ENCODE data around the gene IGF2BP2. TPM values are rescaled to one million over a fixed set of nuclear protein-coding genes. Genes with fewer than 3 reads are reported as not detected.
"Not testable (repeated sequence)": the region's sequence is repeated elsewhere in the genome, so short reads cannot be mapped to it uniquely, and the experiment has no call there.

Gene IGF2BP2
- total RNA-seq, 1 experiment from 2014 or later: 42.2 TPM

DNA sequence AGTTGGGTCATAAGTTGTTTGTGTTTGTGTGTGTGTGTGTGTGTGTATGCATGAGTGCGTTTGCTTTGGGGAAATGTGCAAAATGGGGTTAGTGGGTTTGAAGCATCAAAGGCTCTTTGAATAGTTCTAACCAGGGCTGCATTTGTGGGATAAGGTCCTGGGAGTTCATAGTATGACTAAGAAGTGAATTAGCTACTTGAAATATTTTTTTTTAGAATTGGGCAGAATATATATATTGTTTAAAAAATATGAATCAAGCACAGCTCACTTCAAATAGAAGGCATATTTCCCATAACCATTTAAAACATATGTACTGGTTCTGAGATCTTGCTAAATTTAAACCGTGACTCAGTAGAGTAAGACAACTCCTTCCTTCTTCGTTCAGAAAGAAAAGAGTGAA, 43.1 kb downstream of the IGF2BP2 start:
- DNase-seq (ENCODE audit: low spot score): no peak
- in situ Hi-C loops (cut with HindIII; ENCODE audit: low sequenced_read_pairs): no loop called here

DNA sequence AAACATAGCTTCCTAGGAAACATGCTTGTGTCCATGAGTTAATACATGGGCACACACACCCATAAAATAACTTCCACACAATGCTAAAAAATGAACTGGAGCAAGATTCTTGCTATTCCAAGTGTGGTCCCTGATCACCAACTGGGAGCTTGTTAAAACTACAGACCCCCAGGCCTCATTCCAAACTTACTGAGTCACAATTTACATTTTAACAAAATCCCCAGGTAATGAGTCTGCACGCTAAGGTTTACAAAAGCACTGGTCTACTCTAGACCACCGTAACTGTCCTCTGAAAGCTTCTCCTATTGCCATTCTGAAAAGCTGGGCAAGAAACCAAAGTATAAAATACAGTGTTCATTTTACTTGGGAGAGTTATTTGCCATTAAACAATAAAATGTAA, 45.4 kb downstream of the IGF2BP2 start:
- in situ Hi-C loops (cut with HindIII; ENCODE audit: low sequenced_read_pairs): no loop called here
- no peak for DNase-seq (ENCODE audit: low spot score)

DNA sequence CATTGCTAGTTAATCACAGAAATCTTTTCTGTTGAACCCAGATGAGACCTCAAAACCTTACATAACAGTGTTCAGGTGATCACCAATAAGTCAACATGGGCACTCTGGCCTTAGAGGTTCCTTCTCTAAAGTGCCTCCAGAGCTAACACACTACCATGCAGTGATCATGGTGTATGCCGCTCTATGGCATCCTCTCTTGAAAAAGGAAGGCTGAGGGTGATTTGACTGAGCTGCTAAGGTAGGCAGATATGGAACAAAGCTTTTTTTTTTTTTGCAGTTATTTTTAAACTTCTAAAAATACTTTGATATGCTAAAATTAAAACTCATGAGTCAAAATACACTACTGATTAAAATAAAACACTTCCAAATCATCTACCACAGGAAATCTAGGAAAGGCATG, 46.0 kb downstream of the IGF2BP2 start:
- DNase-seq (ENCODE audit: low spot score): no peak
- in situ Hi-C loops (cut with HindIII; ENCODE audit: low sequenced_read_pairs): no loop called here

DNA sequence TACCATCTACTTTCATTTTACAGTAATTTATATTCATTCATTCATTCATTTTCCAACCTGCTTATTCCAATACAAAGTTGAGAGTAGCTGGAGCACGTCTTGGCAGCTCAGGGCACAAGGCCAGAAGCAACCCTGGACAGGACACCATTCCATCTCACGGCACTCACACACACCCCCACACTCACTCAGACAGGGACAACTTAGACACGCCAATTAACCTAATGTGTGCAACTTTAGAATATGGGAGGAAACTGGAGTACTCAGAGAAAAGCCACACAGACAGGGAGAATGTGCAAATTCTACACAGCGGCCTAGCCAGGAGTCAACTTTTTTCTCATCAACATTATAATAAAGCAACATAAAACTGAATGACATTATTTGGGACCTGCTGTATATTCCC, 46.7 kb downstream of the IGF2BP2 start:
- no peak for DNase-seq (ENCODE audit: low spot score)
- in situ Hi-C loops (cut with HindIII; ENCODE audit: low sequenced_read_pairs): no loop called here

DNA sequence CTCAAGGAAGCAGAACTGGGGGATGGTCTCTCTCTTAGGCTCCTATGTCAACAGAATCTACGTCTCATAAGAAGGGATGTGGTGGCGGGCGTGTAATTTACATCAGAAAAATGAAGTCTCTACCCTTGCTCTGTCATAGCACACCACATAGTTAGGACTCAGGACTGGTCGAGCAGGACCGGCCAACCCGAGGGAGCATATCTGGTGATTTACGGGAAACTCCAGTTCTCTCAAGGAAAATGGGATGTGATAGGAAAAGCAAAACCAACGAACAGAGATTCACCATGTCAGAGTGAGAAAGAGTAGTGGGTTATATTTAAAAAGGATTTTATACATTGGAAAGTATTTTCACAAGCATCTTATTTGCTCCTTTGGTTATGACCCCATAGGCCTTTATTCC, 54.7 kb downstream of the IGF2BP2 start:
- in situ Hi-C loops (cut with HindIII; ENCODE audit: low sequenced_read_pairs): no loop called here
- DNase-seq (ENCODE audit: low spot score): no peak

DNA sequence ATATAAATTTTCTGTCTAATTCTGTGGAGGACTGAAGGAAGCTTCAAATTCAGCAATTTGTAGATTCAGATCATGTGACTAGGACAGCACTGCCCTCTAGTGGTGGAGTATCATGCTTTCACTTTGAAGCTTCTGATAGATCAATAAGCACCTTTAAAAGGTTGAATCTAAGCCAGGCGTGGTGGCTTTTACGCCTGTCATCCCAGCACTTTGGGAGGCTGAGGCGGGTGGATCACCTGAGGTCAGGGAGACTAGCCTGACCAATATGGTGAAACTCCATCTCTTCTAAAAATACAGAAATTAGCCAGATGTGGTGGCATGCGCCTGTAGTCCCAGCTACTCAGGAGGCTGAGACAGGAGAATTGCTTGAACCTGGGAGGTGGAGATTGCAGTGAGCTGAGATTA, 56.3 kb downstream of the IGF2BP2 start:
- DNase-seq (ENCODE audit: low spot score): peak; percentile 68
- in situ Hi-C loops (cut with HindIII; ENCODE audit: low sequenced_read_pairs): not testable (repeated sequence)

DNA sequence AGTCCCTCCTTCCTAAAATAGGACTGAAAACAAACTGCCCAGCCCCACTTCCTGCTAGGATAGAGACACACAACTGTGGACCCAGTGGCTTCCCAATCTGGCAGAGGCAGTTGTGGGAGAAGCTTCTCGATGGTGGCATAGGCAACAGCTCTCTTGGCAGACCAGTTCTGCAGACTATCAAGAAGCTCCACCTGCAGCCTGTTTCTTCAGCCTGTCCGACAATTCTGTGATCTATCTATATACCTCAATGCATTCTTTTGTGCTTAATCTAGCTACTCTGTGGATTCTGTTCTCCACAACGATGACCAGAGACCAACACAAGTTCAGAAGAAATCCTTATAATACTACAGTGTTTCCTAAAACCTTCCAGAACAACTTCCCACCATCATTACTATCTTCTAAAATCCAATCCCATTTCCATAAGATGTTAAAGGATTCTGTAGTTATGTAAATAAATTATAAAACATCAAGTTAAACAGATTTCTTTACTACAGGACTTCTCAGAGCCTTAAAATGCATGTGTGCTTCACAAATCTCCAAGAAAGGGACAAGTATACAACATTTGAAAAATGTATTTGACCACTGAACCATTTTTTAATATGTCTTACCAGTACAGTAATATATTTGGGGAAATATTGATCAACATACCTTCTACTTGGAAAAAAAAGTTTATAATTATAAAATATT, 57.7 kb downstream of the IGF2BP2 start:
- in situ Hi-C loops (cut with HindIII; ENCODE audit: low sequenced_read_pairs): no loop called here
- no peak for DNase-seq (ENCODE audit: low spot score)

DNA sequence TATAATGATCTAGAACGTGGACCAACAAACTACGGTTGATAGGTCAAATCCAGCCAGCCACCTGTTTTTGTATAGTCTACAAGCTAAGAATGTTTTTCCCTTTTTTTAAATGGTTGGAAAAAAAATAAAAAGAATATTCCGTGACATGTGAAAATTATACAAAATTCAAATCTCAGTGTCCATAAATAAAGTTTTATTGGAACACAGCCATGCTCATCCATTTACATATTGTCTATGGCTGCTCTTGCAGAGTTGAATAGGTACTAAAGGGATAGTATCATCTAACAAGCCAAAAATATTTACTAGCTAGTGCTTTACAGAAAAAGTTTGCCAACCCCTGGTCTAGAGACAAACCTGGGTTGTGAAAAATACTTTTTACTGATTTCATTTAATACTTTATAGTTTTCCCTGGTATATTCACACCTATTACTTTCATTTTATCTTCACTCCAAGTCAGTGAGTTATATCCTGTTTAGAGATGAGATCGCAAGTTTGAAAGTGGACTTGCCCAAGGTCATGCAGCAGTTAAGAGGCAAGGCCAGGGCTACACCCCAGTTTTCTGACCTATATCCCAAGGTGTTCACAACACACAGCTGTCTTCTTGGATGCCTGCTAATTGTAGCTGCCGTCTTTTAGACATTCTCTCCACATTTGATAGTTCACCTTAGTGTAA, 58.4 kb downstream of the IGF2BP2 start:
- DNase-seq (ENCODE audit: low spot score): no peak
- in situ Hi-C loops (cut with HindIII; ENCODE audit: low sequenced_read_pairs): no loop called here

DNA sequence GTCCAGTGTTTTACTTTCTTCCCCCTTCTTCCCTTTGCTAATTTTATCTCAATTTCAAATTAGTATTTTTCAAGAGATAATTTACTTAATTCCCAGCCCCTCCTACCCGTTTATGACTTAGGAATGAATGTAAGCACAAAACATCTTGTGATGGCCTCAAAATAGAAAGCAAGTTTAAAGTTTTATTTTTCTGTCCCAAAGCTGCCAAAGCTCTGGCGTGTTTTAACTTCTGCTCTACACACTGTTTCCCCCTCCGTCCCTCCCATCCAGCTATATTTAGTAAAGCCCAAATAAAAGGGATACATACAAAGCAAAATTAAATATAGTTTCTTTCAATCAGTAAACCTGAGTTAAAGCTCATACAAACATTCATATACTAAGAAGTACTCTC, 59.9 kb downstream of the IGF2BP2 start:
- DNase-seq (ENCODE audit: low spot score): no peak
- in situ Hi-C loops (cut with HindIII; ENCODE audit: low sequenced_read_pairs): no loop called here

DNA sequence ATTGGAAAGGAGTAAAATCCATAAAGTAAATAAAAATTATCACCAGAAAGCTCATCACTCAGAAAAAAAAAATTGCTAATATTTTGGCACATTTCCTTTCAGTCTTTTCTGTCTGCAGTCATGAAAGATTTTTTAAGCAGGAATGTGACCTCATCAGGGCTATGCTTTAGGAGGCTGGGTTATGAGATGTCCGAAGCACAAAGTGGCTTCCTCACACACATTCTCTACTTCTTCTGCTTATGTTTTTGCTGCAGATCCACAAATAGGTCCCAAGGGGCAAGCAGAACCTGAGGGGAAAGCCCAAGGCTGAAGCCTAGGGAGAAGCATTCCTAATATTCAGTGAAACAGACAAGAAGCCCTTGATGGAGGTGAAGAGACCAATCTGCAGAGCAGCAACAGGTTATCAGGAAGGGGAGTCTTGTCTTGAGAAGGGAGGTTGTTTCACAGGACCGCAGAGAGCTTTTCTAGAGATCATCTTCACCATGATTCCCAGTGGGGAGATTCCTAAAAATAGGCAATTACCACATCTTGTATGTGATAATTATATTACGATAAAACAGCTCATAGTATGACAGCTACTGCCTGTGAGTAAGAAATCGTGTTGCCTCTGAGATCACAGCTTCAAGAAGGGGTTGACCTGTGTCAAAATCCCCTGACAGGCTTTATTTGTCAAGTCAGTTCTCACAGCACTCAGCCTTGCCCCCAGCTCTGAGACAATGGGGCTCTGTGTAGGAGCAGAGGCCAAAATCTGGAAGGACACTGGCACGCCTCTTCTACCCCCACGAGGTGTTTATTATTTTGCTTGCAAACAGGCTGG, 60.5 kb downstream of the IGF2BP2 start:
- DNase-seq (ENCODE audit: low spot score): no peak
- in situ Hi-C loops (cut with HindIII; ENCODE audit: low sequenced_read_pairs): no loop called here

DNA sequence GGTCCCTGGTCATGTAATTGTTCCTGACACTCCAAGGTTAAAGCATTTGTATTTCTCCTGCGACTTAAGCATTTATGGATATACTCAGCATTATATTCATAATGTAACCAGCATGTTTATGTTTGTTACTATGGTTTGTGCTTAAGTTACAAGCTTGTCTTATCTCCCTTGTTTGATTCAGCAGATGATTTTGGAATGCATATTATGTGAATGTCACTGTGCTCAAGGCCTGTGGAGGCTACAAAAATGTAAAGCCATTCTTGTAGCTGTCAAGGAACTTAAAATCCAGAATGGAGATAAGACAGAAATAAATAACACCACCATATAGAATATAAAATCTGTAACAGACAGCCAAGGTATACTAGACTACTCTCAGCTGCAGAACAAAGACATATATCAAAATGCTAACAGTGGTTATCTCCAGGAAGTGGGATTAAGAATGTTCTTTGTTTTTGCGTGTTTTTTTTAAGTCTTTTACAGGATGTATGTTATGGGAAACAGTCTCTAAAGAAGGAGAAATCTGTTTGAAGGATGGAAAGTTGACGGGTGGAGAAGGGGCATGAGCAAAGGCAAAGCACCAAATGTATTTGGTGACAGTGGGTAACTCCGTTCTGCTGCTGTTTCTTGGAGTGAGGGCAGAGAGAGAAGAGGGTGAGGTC, 61.4 kb downstream of the IGF2BP2 start:
- in situ Hi-C loops (cut with HindIII; ENCODE audit: low sequenced_read_pairs): no loop called here
- DNase-seq (ENCODE audit: low spot score): no peak

DNA sequence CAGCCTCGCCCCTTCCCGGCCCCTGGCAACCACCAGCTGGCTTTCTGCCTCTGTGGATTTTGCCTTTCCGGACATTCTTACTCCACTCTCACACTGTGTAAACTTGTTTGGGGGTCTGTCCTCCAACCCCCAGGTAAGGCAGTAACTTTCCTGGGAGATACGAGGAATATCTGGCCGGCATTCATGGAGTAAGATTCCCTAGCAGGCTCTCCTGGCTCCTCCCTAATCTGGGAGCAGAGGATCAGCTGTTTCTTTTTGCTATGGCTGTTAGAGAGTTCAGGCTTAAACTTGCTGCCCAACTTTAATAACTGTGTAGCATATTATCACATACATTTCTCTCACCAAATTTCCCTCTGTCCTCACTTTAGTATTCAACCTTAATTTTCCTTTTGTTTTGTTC, 64.3 kb downstream of the IGF2BP2 start:
- no peak for DNase-seq (ENCODE audit: low spot score)
- in situ Hi-C loops (cut with HindIII; ENCODE audit: low sequenced_read_pairs): no loop called here

DNA sequence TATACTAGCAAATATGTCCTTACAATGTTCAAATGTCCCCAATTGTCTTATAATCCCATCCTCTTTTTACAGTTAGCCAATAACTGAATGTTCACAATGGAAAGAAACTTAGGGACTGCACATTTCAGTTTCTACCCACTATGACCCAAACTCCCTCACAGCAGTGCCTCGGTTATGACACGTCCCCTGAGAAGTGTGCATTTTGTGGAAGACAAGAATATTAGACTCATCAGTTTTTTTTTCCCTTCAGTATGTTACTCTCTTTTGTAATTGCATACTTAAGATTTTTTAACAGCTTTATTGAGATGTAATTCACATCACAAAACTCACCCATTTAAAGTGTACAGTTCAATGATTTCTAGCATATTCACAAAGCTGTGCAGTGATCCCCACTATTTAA, 64.8 kb downstream of the IGF2BP2 start:
- in situ Hi-C loops (cut with HindIII; ENCODE audit: low sequenced_read_pairs): no loop called here
- no peak for DNase-seq (ENCODE audit: low spot score)

DNA sequence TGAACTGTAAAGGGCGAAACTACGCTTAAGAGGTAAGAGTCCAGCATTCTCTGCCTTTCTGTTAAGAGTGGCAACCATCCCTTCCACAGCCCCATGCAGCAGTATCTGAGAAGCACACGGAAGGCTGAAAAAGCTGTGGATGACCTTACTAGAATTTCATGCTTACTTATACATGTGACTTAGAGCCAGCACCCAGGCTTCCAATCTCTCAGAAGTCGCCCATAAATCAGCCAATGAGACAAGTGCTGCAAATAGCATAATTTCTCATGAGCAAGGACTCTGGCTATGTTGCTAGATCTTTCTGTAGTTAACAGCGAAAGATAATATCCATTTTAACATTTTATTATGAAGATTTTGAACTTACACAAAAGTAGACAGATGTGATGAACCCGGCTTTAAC, 65.3 kb downstream of the IGF2BP2 start:
- DNase-seq (ENCODE audit: low spot score): no peak
- in situ Hi-C loops (cut with HindIII; ENCODE audit: low sequenced_read_pairs): no loop called here

DNA sequence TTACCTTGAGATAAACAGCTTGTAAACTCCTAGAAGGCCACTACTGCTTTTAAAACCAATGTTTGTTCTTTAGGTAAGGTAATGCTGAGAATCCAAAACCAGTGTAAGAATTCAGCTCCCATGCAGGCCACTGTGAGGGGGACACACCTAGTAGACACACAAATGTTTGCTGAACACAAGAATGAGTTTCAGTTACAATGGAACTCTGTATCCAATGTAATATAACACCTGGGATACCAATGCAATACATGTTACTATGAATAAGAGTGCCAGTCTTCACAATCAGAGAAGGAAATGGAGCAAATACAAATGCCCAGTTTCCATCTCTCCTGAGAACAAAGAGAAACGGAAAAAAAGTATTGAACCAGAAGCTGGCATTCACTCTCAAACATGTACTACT, 65.9 kb downstream of the IGF2BP2 start:
- in situ Hi-C loops (cut with HindIII; ENCODE audit: low sequenced_read_pairs): no loop called here
- no peak for DNase-seq (ENCODE audit: low spot score)

DNA sequence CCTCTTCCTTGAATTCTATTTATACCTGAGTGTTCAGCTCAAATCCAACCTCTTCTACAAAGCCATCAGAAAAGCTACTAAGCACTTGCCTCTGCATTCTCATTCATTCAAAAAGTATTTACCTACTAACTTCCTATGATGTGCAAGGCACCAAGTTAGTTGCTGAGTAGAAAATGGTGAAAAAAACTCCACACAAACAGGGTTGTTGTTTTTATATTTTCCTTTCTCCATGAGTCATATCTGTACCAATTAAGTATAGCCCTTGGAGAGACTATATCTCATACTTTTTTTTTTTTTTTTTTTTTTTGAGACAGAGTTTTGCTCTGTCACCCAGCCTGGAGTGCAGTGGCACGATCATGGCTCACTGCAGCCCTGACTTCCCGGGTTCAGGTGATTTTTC, 67.7 kb downstream of the IGF2BP2 start:
- in situ Hi-C loops (cut with HindIII; ENCODE audit: low sequenced_read_pairs): no loop called here
- DNase-seq (ENCODE audit: low spot score): no peak

DNA sequence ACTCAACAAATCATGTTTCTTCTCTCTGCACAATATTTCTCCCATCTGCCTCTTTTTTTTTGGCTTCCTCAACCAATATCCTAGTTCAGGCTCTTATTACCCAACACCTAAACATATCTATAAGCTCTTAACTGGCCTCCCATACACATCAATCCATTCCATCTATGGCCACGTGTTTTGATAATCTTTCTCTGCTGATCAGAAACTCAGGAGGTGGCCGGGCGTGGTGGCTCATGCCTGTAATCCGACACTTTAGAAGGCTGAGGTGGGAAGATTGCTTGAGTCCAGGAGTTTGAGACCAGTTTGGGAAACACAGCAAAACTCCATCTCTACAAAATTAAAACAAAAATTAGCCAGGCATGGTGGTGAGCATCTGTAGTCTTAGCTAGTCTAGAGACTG, 68.4 kb downstream of the IGF2BP2 start:
- DNase-seq (ENCODE audit: low spot score): no peak
- in situ Hi-C loops (cut with HindIII; ENCODE audit: low sequenced_read_pairs): no loop called here

DNA sequence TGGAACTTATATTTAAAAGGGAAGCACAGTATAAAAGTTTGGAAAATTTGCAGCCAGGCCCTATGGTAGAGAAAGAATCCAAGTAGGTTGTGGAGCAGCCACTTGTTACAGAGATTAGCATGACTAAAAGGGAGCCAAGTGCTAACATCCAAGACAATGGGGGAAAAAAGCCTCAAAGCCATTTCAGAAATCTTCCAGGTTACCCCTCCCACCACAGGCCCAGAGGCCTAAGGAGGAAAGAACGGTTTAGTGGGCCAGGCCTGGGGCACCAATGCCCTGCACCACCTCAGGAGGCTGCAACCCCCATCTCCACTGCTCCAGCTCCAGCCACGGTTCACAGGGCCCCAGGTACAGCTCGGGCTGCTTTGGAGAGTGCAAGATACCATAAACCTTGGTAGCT, 69.9 kb downstream of the IGF2BP2 start:
- DNase-seq (ENCODE audit: low spot score): no peak
- in situ Hi-C loops (cut with HindIII; ENCODE audit: low sequenced_read_pairs): no loop called here

DNA sequence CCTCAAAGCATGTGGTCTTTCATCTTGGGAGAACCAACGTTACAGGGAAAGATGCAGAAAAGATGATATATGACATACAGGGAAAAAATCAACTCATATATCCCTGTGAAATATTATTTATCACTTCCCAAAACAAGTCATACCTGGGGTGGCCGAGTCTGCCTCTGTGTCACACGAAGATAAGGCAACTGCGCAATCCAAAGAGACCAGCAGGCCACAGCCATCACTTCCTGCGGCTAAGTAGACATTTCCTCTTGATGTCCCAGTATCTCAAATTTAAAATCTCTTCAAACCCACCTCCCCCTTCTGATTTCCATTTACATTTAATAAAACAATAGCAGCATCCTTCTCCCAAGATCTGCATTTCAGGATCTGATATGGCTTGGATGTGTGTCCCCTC, 71.5 kb downstream of the IGF2BP2 start:
- DNase-seq (ENCODE audit: low spot score): no peak
- in situ Hi-C loops (cut with HindIII; ENCODE audit: low sequenced_read_pairs): no loop called here

DNA sequence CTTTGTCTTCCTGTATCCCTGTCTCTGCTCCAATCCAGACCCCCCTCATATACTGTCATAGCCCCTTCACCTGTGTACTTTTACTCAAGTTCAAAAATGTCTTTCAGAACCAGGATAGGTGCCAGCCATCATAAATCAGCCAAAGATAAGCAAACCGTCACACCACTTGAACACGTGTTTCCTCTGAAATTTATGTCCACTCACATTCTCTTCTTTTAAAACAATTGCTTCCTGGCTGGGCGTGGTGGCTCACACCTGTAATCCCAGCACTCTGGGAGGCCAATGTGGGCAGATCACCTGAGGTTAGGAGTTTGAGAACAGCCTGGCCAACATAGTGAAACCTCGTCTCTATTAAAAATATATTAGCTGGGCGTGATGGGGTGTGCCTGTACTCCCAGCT, 74.1 kb downstream of the IGF2BP2 start:
- no peak for DNase-seq (ENCODE audit: low spot score)
- in situ Hi-C loops (cut with HindIII; ENCODE audit: low sequenced_read_pairs): no loop called here

Measured in G401 (cell line).